Measurements from ENCODE around the gene KAZN. TPM values are rescaled to one million over a fixed set of nuclear protein-coding genes. Genes with fewer than 3 reads are reported as not detected.

Gene KAZN
- total and polyA plus RNA-seq, 2 experiments from 2014 or later, result 7.9 to 15.6 TPM

- Histone ChIP-seq H2AFZ (no peak overlapping the region), H3K9me3 (ENCODE audit: low read depth) (no peaks in the 10 kb centered on the region), H3K4me3 (no peak overlapping the region), H4K20me1 (ENCODE audit: insufficient read depth, poor library complexity, severe bottlenecking) (no peaks in the 10 kb centered on the region), H3K9me2 (replicated peaks; ENCODE audit: insufficient read depth) (no peaks in the 10 kb centered on the region), H3K27me3 (no peaks in the 10 kb centered on the region), H3K36me3 (replicated peaks; ENCODE audit: insufficient read depth, low read depth) (no peaks in the 10 kb centered on the region), H3K79me2 (no peaks in the 10 kb centered on the region), H3K4me1 (ENCODE audit: insufficient read depth) (peaks cover 1% of the 10 kb centered on the region), H3K4me2 (no peak overlapping the region), H3K27ac (no peak overlapping the region)
- TF ChIP-seq, protein P1, sequence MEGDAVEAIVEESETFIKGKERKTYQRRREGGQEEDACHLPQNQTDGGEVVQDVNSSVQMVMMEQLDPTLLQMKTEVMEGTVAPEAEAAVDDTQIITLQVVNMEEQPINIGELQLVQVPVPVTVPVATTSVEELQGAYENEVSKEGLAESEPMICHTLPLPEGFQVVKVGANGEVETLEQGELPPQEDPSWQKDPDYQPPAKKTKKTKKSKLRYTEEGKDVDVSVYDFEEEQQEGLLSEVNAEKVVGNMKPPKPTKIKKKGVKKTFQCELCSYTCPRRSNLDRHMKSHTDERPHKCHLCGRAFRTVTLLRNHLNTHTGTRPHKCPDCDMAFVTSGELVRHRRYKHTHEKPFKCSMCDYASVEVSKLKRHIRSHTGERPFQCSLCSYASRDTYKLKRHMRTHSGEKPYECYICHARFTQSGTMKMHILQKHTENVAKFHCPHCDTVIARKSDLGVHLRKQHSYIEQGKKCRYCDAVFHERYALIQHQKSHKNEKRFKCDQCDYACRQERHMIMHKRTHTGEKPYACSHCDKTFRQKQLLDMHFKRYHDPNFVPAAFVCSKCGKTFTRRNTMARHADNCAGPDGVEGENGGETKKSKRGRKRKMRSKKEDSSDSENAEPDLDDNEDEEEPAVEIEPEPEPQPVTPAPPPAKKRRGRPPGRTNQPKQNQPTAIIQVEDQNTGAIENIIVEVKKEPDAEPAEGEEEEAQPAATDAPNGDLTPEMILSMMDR (IDR thresholded peaks at IDR 0.05; ENCODE audit: poor library complexity), result no peak
- TF ChIP-seq EZH2 (IDR thresholded peaks at IDR 0.05; ENCODE audit: borderline replicate concordance) (no peak), EZH2phosphoT487 (IDR thresholded peaks at IDR 0.05; ENCODE audit: low read depth, severe bottlenecking, unreplicated experiment) (no peak)
- 85% methylated on average over 8 of the region's 8 CpGs for WGBS (ENCODE audit: low lambda C conversion rate, missing lambda C conversion rate)
- DNase-seq (ENCODE audit: low spot score), result no peak
Measured at GRCh38 chr1:15117671-15118325, 519.3 kb downstream of the KAZN start.

- TF ChIP-seq EZH2phosphoT487 (IDR thresholded peaks at IDR 0.05; ENCODE audit: low read depth, severe bottlenecking, unreplicated experiment) (no peak), EZH2 (IDR thresholded peaks at IDR 0.05; ENCODE audit: borderline replicate concordance) (no peak)
- 90% methylated on average over 8 of the region's 8 CpGs for WGBS (ENCODE audit: low lambda C conversion rate, missing lambda C conversion rate)
Measured at GRCh38 chr1:15118579-15118978, 520.1 kb downstream of the KAZN start.

DNA sequence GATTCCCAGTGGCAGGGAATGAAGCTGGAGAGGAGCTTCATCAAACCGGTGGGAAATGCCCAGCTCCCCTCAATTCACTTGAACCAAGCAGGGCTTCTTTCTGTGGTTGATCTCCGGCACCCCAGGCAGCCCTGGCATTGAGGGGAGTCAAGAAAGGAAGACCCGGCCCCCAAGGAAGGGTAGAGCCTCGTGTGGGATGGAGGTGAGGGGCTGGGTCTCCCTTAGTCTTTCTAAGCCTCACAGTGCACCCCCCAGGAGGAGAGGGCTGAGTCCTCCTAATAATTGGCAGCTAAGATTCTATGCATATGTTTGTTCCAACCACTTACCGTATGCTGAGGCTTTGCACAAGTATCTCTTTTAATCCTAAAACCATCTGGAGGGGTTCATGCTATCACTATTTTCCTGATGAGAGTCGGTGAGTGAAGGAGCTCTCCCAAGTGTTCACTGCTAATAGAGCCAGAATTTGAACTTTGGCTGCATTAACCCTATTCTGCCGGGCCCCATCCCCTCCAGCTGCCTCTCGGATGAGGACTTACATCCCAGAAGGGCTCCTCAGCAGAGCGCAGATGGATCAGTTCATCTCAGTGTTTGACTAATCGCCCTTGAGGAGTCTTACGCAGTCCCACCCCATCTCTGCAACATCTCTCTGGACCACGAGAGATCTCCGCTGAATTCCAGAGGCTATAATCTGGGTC is 521.9 kb downstream of the KAZN start:
- H4K20me1 ChIP-seq (ENCODE audit: insufficient read depth, poor library complexity, severe bottlenecking), result no peaks in the 10 kb centered on the region
- no peak for DNase-seq (ENCODE audit: low spot score)
- H3K79me2 ChIP-seq, result no peaks in the 10 kb centered on the region
- TF ChIP-seq, protein P1 (IDR thresholded peaks at IDR 0.05; ENCODE audit: poor library complexity), result no peak
- no peak for TF ChIP-seq EZH2 (IDR thresholded peaks at IDR 0.05; ENCODE audit: borderline replicate concordance)
- no peak for TF ChIP-seq EZH2phosphoT487 (IDR thresholded peaks at IDR 0.05; ENCODE audit: low read depth, severe bottlenecking, unreplicated experiment)
- H3K27me3 ChIP-seq, result no peaks in the 10 kb centered on the region
- no peaks in the 10 kb centered on the region for H3K4me1 ChIP-seq (ENCODE audit: insufficient read depth)
- no peak overlapping the region for H3K27ac ChIP-seq
- H3K9me3 ChIP-seq (ENCODE audit: low read depth), result no peaks in the 10 kb centered on the region
- no peak overlapping the region for H2AFZ ChIP-seq
- WGBS (ENCODE audit: low lambda C conversion rate, missing lambda C conversion rate), result 88% methylated on average over 13 of the region's 13 CpGs
- H3K9me2 ChIP-seq (replicated peaks; ENCODE audit: insufficient read depth), result no peaks in the 10 kb centered on the region
- H3K4me3 ChIP-seq, result no peak overlapping the region
- no peaks in the 10 kb centered on the region for H3K36me3 ChIP-seq (replicated peaks; ENCODE audit: insufficient read depth, low read depth)
- H3K4me2 ChIP-seq, result no peak overlapping the region

More at GRCh38 chr1:15118579-15118978, 520.1 kb downstream of the KAZN start:
- no peaks in the 10 kb centered on the region for H3K9me2 ChIP-seq (replicated peaks; ENCODE audit: insufficient read depth)
- H3K27me3 ChIP-seq, result no peaks in the 10 kb centered on the region
- no peaks in the 10 kb centered on the region for H3K79me2 ChIP-seq
- H3K27ac ChIP-seq, result no peak overlapping the region
- no peaks in the 10 kb centered on the region for H3K9me3 ChIP-seq (ENCODE audit: low read depth)
- H3K36me3 ChIP-seq (replicated peaks; ENCODE audit: insufficient read depth, low read depth), result no peaks in the 10 kb centered on the region
- H3K4me1 ChIP-seq (ENCODE audit: insufficient read depth), result no peaks in the 10 kb centered on the region
- DNase-seq (ENCODE audit: low spot score), result no peak
- H3K4me2 ChIP-seq, result no peak overlapping the region
- no peak overlapping the region for H3K4me3 ChIP-seq
- H2AFZ ChIP-seq, result no peak overlapping the region
- no peaks in the 10 kb centered on the region for H4K20me1 ChIP-seq (ENCODE audit: insufficient read depth, poor library complexity, severe bottlenecking)

DNA sequence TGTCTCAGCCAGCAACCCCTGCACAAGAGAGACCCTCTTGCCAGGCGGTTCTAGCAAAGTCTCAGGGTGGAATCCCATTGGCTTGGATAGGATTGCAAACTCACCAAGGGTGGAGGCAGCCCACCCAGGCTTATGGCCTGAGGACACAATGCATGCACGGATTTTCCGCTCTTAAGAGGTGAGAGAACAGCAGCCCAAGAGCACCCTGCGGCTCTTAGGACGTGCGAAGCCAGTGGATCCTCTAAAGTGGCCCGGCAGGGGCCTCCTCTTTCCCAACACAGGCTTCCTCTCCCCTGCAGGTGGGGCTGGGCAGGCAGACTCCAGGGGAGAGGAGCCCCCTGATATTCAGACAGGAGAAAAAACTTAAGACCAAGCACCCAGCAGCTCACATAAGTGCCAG is 523.8 kb downstream of the KAZN start:
- Histone ChIP-seq H3K27me3 (no peaks in the 10 kb centered on the region), H3K9me3 (ENCODE audit: low read depth) (no peaks in the 10 kb centered on the region), H4K20me1 (ENCODE audit: insufficient read depth, poor library complexity, severe bottlenecking) (no peaks in the 10 kb centered on the region), H3K4me3 (no peak overlapping the region), H3K4me2 (no peak overlapping the region), H3K36me3 (replicated peaks; ENCODE audit: insufficient read depth, low read depth) (no peaks in the 10 kb centered on the region), H3K4me1 (ENCODE audit: insufficient read depth) (no peaks in the 10 kb centered on the region), H3K79me2 (no peaks in the 10 kb centered on the region), H2AFZ (no peak overlapping the region), H3K9me2 (replicated peaks; ENCODE audit: insufficient read depth) (no peaks in the 10 kb centered on the region), H3K27ac (no peak overlapping the region)
- WGBS (ENCODE audit: low lambda C conversion rate, missing lambda C conversion rate), result 74% methylated on average over 7 of the region's 7 CpGs
- no peak for DNase-seq (ENCODE audit: low spot score)
- TF ChIP-seq, protein P1 (IDR thresholded peaks at IDR 0.05; ENCODE audit: poor library complexity), result no peak
- no peak for TF ChIP-seq EZH2phosphoT487 (IDR thresholded peaks at IDR 0.05; ENCODE audit: low read depth, severe bottlenecking, unreplicated experiment)
- no peak for TF ChIP-seq EZH2 (IDR thresholded peaks at IDR 0.05; ENCODE audit: borderline replicate concordance)
